HUES64 (cell line): ENCODE results near the gene GLYAT.
"Not testable (repeated sequence)": the region's sequence is repeated elsewhere in the genome, so short reads cannot be mapped to it uniquely, and the experiment has no call there.

Experiments
- H3K27ac ChIP-seq: 2 replicates; pipeline ENCODE4 v1.7.0; 2013; ENCODE audit warnings: low read depth, low read length, inconsistent platforms
- H3K27me3 ChIP-seq: 2 replicates; pipeline ENCODE4 v1.6.1; 2013; ENCODE audit warnings: mild to moderate bottlenecking, low read length; ENCODE audit not compliant: insufficient read depth
- H3K36me3 ChIP-seq: 2 replicates; pipeline ENCODE4 v1.6.1; 2013; ENCODE audit warnings: mild to moderate bottlenecking, low read length; ENCODE audit not compliant: insufficient read depth
- H3K4me1 ChIP-seq: 2 replicates; pipeline ENCODE4 v1.6.1; 2013; ENCODE audit warnings: mild to moderate bottlenecking, low read length, moderate library complexity; ENCODE audit not compliant: insufficient read depth
- H3K4me3 ChIP-seq: 2 replicates; pipeline ENCODE4 v1.5.1; 2013; ENCODE audit warnings: mild to moderate bottlenecking, low read length, moderate library complexity
- H3K9ac ChIP-seq: 2 replicates; pipeline ENCODE4 v1.6.1; 2013; ENCODE audit warnings: mild to moderate bottlenecking, low read depth, low read length
- H3K9me3 ChIP-seq: 2 replicates; pipeline ENCODE4 v1.6.1; 2013; ENCODE audit warnings: low read depth, low read length; ENCODE audit not compliant: insufficient read depth
- WGBS: fragments of 150-250, 120-280 bp; methylation state at CpG from one replicate; pipeline ENCODE4 v1.1.7; 2013; ENCODE audit warnings: missing lambda C conversion rate; 5-methylcytosine and 5-hydroxymethylcytosine counted together

Gene GLYAT

GRCh38 chr11:58711832-58712231, 19.9 kb downstream of the GLYAT start:
- WGBS, result 62% methylated on average over 2 of the region's 2 CpGs
- H3K27me3 ChIP-seq, result no peaks in the 10 kb centered on the region
- peaks cover 88% of the 10 kb centered on the region for H3K9me3 ChIP-seq
- H3K27ac ChIP-seq, result no peak overlapping the region
- H3K9ac ChIP-seq, result no peak overlapping the region
- no peaks in the 10 kb centered on the region for H3K4me1 ChIP-seq
- no peak overlapping the region; the same call in 1 of the 2 replicates for H3K4me3 ChIP-seq
- no peaks in the 10 kb centered on the region for H3K36me3 ChIP-seq

GRCh38 chr11:58707767-58708166, 24.0 kb downstream of the GLYAT start:
- 79% methylated on average over 3 of the region's 3 CpGs for WGBS

GRCh38 chr11:58696825-58697224, 34.9 kb downstream of the GLYAT start:
- H3K4me1 ChIP-seq, H3K27me3 ChIP-seq, H3K27ac ChIP-seq, H3K36me3 ChIP-seq, H3K4me3 ChIP-seq, H3K9ac ChIP-seq: not testable (repeated sequence)
- 49% methylated on average over 2 of the region's 3 CpGs for WGBS
- H3K9me3 ChIP-seq, result peaks cover 42% of the 10 kb centered on the region

More at GRCh38 chr11:58707767-58708166, 24.0 kb downstream of the GLYAT start:
- H3K27me3 ChIP-seq, result no peaks in the 10 kb centered on the region
- H3K27ac ChIP-seq, result no peak overlapping the region
- no peak overlapping the region for H3K4me3 ChIP-seq
- peaks cover 77% of the 10 kb centered on the region for H3K9me3 ChIP-seq
- H3K9ac ChIP-seq, result no peak overlapping the region
- no peaks in the 10 kb centered on the region for H3K4me1 ChIP-seq
- no peaks in the 10 kb centered on the region for H3K36me3 ChIP-seq

GRCh38 chr11:58693026-58693425, 38.7 kb downstream of the GLYAT start:
- Histone ChIP-seq H3K27me3 (no peaks in the 10 kb centered on the region), H3K27ac (no peak overlapping the region), H3K4me1 (no peaks in the 10 kb centered on the region), H3K36me3 (no peaks in the 10 kb centered on the region), H3K9me3 (peaks cover 47% of the 10 kb centered on the region), H3K9ac (no peak overlapping the region), H3K4me3 (no peak overlapping the region)
- WGBS, result 92% methylated on average over 1 of the region's 1 CpG

- 63% methylated on average over 5 of the region's 5 CpGs for WGBS
- Histone ChIP-seq H3K4me3 (no peak overlapping the region), H3K36me3 (no peaks in the 10 kb centered on the region)
Measured at GRCh38 chr11:58691675-58692074, 40.1 kb downstream of the GLYAT start.

GRCh38 chr11:58688789-58689503, 42.8 kb downstream of the GLYAT start:
- Histone ChIP-seq H3K27me3 (no peaks in the 10 kb centered on the region), H3K9me3 (peaks cover 50% of the 10 kb centered on the region), H3K27ac (no peak overlapping the region), H3K9ac (no peak overlapping the region), H3K4me1 (no peaks in the 10 kb centered on the region), H3K36me3 (no peaks in the 10 kb centered on the region), H3K4me3 (no peak overlapping the region)
- WGBS, result 77% methylated on average over 4 of the region's 4 CpGs

More at GRCh38 chr11:58691675-58692074, 40.1 kb downstream of the GLYAT start:
- Histone ChIP-seq H3K27ac (no peak overlapping the region), H3K9me3 (peaks cover 49% of the 10 kb centered on the region), H3K27me3 (no peaks in the 10 kb centered on the region), H3K4me1 (no peaks in the 10 kb centered on the region), H3K9ac (no peak overlapping the region)

GRCh38 chr11:58685973-58686722, 45.6 kb downstream of the GLYAT start:
- H3K4me1 ChIP-seq, result no peaks in the 10 kb centered on the region
- no peaks in the 10 kb centered on the region for H3K36me3 ChIP-seq
- no peak overlapping the region for H3K4me3 ChIP-seq
- no peak overlapping the region for H3K9ac ChIP-seq
- H3K9me3 ChIP-seq, result peaks cover 28% of the 10 kb centered on the region
- H3K27me3 ChIP-seq, result no peaks in the 10 kb centered on the region
- WGBS, result 78% methylated on average over 9 of the region's 9 CpGs
- no peak overlapping the region for H3K27ac ChIP-seq

GRCh38 chr11:58682660-58683059, 49.1 kb downstream of the GLYAT start:
- H3K27me3 ChIP-seq, H3K9ac ChIP-seq, H3K4me1 ChIP-seq, H3K27ac ChIP-seq, H3K4me3 ChIP-seq, H3K36me3 ChIP-seq: not testable (repeated sequence)
- WGBS, result 68% methylated on average over 3 of the region's 3 CpGs
- peaks cover 38% of the 10 kb centered on the region for H3K9me3 ChIP-seq

GRCh38 chr11:58677536-58677935, 54.2 kb downstream of the GLYAT start:
- not testable (repeated sequence) for H3K9ac ChIP-seq, H3K27me3 ChIP-seq, H3K27ac ChIP-seq, H3K4me3 ChIP-seq, H3K36me3 ChIP-seq, H3K4me1 ChIP-seq
- 74% methylated on average over 1 of the region's 1 CpG for WGBS
- H3K9me3 ChIP-seq, result peaks cover 23% of the 10 kb centered on the region

GRCh38 chr11:58676563-58677135, 55.1 kb downstream of the GLYAT start:
- H3K4me3 ChIP-seq, result no peak overlapping the region
- no peaks in the 10 kb centered on the region for H3K36me3 ChIP-seq
- 57% methylated on average over 1 of the region's 1 CpG for WGBS
- H3K27me3 ChIP-seq, result no peaks in the 10 kb centered on the region
- no peak overlapping the region for H3K27ac ChIP-seq
- no peak overlapping the region for H3K9ac ChIP-seq
- H3K9me3 ChIP-seq, result peaks cover 23% of the 10 kb centered on the region
- no peaks in the 10 kb centered on the region for H3K4me1 ChIP-seq

- Histone ChIP-seq H3K4me1 (no peaks in the 10 kb centered on the region), H3K4me3 (no peak overlapping the region), H3K27me3 (no peaks in the 10 kb centered on the region), H3K9me3 (peaks cover 18% of the 10 kb centered on the region), H3K27ac (no peak overlapping the region), H3K9ac (no peak overlapping the region), H3K36me3 (no peaks in the 10 kb centered on the region)
- 41% methylated on average over 13 of the region's 13 CpGs for WGBS
Measured at GRCh38 chr11:58675334-58676155, 56.2 kb downstream of the GLYAT start.
